ENCODE measurements around the gene CDK5RAP1.
"Not testable (repeated sequence)": the region's sequence is repeated elsewhere in the genome, so short reads cannot be mapped to it uniquely, and the experiment has no call there.

DNA sequence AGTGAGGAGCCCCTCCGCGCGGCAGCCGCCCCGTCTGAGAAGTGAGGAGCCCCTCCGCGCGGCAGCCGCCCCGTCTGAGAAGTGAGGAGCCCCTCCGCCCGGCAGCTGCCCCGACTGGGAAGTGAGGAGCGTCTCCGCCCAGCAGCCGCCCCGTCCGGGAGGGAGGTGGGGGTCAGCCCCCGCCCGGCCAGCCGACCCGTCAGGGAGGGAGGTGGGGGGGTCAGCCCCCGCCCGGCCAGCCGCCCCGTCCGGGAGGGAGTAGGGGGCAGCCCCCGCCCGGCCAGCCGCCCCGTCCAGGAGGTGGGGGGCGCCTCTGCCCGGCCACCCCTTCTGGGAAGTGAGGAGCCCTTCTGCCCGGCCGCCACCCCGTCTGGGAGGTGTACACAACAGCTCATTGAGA is 12.0 kb downstream of the CDK5RAP1 start:
- TF ChIP-seq, protein P1, sequence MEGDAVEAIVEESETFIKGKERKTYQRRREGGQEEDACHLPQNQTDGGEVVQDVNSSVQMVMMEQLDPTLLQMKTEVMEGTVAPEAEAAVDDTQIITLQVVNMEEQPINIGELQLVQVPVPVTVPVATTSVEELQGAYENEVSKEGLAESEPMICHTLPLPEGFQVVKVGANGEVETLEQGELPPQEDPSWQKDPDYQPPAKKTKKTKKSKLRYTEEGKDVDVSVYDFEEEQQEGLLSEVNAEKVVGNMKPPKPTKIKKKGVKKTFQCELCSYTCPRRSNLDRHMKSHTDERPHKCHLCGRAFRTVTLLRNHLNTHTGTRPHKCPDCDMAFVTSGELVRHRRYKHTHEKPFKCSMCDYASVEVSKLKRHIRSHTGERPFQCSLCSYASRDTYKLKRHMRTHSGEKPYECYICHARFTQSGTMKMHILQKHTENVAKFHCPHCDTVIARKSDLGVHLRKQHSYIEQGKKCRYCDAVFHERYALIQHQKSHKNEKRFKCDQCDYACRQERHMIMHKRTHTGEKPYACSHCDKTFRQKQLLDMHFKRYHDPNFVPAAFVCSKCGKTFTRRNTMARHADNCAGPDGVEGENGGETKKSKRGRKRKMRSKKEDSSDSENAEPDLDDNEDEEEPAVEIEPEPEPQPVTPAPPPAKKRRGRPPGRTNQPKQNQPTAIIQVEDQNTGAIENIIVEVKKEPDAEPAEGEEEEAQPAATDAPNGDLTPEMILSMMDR (IDR thresholded peaks at IDR 0.05; ENCODE audit: low read depth, low read length, poor library complexity, severe bottlenecking) = not testable (repeated sequence)
- TF ChIP-seq EZH2phosphoT487 (IDR thresholded peaks at IDR 0.05; ENCODE audit: borderline replicate concordance, low read length) = not testable (repeated sequence)
